GM18507 (cell line): ENCODE measurements around the gene RDH16.

ENCODE experiments used
- DNase-seq: peaks from one replicate; pipeline ENCODE4 v3.0.0; 2011; ENCODE audit warnings: low read depth; ENCODE audit not compliant: insufficient read length; ENCODE audit errors: extremely low spot score
- FAIRE-seq: peaks from 2 replicates; lab custom pipeline; 2011; peaks lifted over from hg19 to GRCh38; lab: Jason Lieb, UNC

The RDH16 gene

GRCh38 chr12:56957229-56958052 is at the start of gene RDH16:
RDH16 (minus strand) TSS chr12:56957608; CDS start chr12:56957462, 146 bp downstream.
- FAIRE-seq (no peak), DNase-seq (no peak)

- FAIRE-seq (no peak), DNase-seq (no peak)
Measured at GRCh38 chr12:57006809-57007475, 49.5 kb upstream of the RDH16 start.

- peak; percentile 73 for DNase-seq
- FAIRE-seq: no peak
Measured at GRCh38 chr12:57005980-57006808, 48.8 kb upstream of the RDH16 start, which contains the start of gene ZBTB39. ZBTB39 (minus strand) TSS chr12:57006546; CDS start chr12:57004917, 1,629 bp downstream.

- no peak for FAIRE-seq
- no peak for DNase-seq
Measured at GRCh38 chr12:57004651-57005050, 47.2 kb upstream of the RDH16 start.

GRCh38 chr12:57003395-57003794 is 46.0 kb upstream of the RDH16 start:
- FAIRE-seq (no peak), DNase-seq (no peak)

- no peak for DNase-seq
- FAIRE-seq: peak; percentile 60
Measured at GRCh38 chr12:57001448-57001906, 44.1 kb upstream of the RDH16 start.

GRCh38 chr12:57000393-57000792 is 43.0 kb upstream of the RDH16 start:
- FAIRE-seq: peak; percentile 24
- DNase-seq: no peak

- no peak for FAIRE-seq
Measured at GRCh38 chr12:56999456-56999855, 42.0 kb upstream of the RDH16 start.

GRCh38 chr12:56998981-56999380 is 41.6 kb upstream of the RDH16 start:
- DNase-seq (peak; percentile 62), FAIRE-seq (peak; percentile 87)

More at GRCh38 chr12:56999456-56999855, 42.0 kb upstream of the RDH16 start:
- no peak for DNase-seq

GRCh38 chr12:56998316-56998715 is 40.9 kb upstream of the RDH16 start:
- no peak for FAIRE-seq
- no peak for DNase-seq

- FAIRE-seq: no peak
Measured at GRCh38 chr12:56996793-56997545, 39.6 kb upstream of the RDH16 start.

GRCh38 chr12:56995930-56996496 is 38.6 kb upstream of the RDH16 start:
- DNase-seq (no peak), FAIRE-seq (no peak)

More at GRCh38 chr12:56996793-56997545, 39.6 kb upstream of the RDH16 start:
- DNase-seq: no peak

GRCh38 chr12:56995201-56995929 is 38.0 kb upstream of the RDH16 start:
- FAIRE-seq (no peak), DNase-seq (no peak)

GRCh38 chr12:56994231-56994746 is 36.9 kb upstream of the RDH16 start:
- no peak for DNase-seq
- no peak for FAIRE-seq

GRCh38 chr12:56993346-56993745 is 35.9 kb upstream of the RDH16 start:
- DNase-seq (no peak), FAIRE-seq (no peak)

- no peak for FAIRE-seq
- no peak for DNase-seq
Measured at GRCh38 chr12:56991319-56992246, 34.2 kb upstream of the RDH16 start.
